GM23248 (cell line): Measurements from ENCODE around the gene NCAPG. TPM values are rescaled to one million over a fixed set of nuclear protein-coding genes. Genes with fewer than 3 reads are reported as not detected.

Source experiments
- DNase-seq: peaks from one replicate; pipeline ENCODE4 v3.0.0-alpha.2; 2015
- H2AFZ ChIP-seq: fragments of 200-600 bp; sonication (generic); 2 replicates; pipeline ENCODE4 v1.6.1; 2016; ENCODE audit warnings: antibody characterized with exemption
- H3F3A ChIP-seq: fragments of 200-600 bp; sonication (generic); 2 replicates; pipeline ENCODE4 v1.6.1; 2016; ENCODE audit warnings: mild to moderate bottlenecking, antibody characterized with exemption, mixed run types; ENCODE audit not compliant: insufficient read depth
- H3K27ac ChIP-seq: fragments of 200-600 bp; sonication (generic); 2 replicates; pipeline ENCODE4 v1.5.1; 2016; ENCODE audit warnings: mild to moderate bottlenecking
- H3K27me3 ChIP-seq: fragments of 200-600 bp; sonication (generic); replicated peaks from 2 replicates; pipeline ENCODE4 v1.6.1; 2016; ENCODE audit warnings: mild to moderate bottlenecking; ENCODE audit not compliant: insufficient read depth
- H3K36me3 ChIP-seq: fragments of 200-600 bp; sonication (generic); 2 replicates; pipeline ENCODE4 v1.6.1; 2016; ENCODE audit warnings: low read depth, mild to moderate bottlenecking
- H3K4me1 ChIP-seq: fragments of 200-600 bp; sonication (generic); 2 replicates; pipeline ENCODE4 v1.6.1; 2016; ENCODE audit warnings: mild to moderate bottlenecking; ENCODE audit not compliant: insufficient read depth
- H3K4me2 ChIP-seq: fragments of 200-600 bp; sonication (generic); one replicate; pipeline ENCODE4 v1.6.1; 2016; ENCODE audit warnings: mild to moderate bottlenecking; ENCODE audit not compliant: unreplicated experiment
- H3K4me3 ChIP-seq: fragments of 200-600 bp; sonication (generic); 2 replicates; pipeline ENCODE4 v1.5.1; 2016; ENCODE audit warnings: mild to moderate bottlenecking
- H3K79me2 ChIP-seq: fragments of 200-600 bp; sonication (generic); 2 replicates; pipeline ENCODE4 v1.6.1; 2016; ENCODE audit warnings: mild to moderate bottlenecking; ENCODE audit not compliant: insufficient read depth
- H3K9ac ChIP-seq: fragments of 200-600 bp; sonication (generic); 2 replicates; pipeline ENCODE4 v1.6.1; 2016; ENCODE audit warnings: mild to moderate bottlenecking
- H3K9me2 ChIP-seq: fragments of 200-600 bp; sonication (generic); 2 replicates; pipeline ENCODE4 v1.6.1; 2016; ENCODE audit warnings: mixed run types, mild to moderate bottlenecking, moderate library complexity; ENCODE audit not compliant: insufficient read depth
- H3K9me3 ChIP-seq: fragments of 200-600 bp; sonication (generic); one replicate; pipeline ENCODE4 v1.6.1; 2017; ENCODE audit warnings: low read depth
- H4K20me1 ChIP-seq: fragments of 200-600 bp; sonication (generic); 2 replicates; pipeline ENCODE4 v1.6.0; 2016; ENCODE audit not compliant: insufficient read depth
- EZH2 ChIP-seq: fragments of 200-600 bp; sonication (generic); IDR thresholded peaks from 2 replicates; pipeline ENCODE4 v1.6.1; 2018; ENCODE audit warnings: antibody characterized with exemption, mild to moderate bottlenecking; ENCODE audit not compliant: insufficient read depth, poor library complexity, severe bottlenecking
- EZH2phosphoT487 ChIP-seq: fragments of 200-600 bp; sonication (generic); IDR thresholded peaks from 2 replicates; pipeline ENCODE4 v1.6.1; 2018; ENCODE audit warnings: antibody characterized with exemption, moderate library complexity, mild to moderate bottlenecking, low read depth; ENCODE audit not compliant: insufficient read depth
- WGBS, 2 experiments: methylation state at CpG; one replicate each; pipeline ENCODE4 v1.1.6; 2015 to 2017; ENCODE audit warnings: low lambda C conversion rate in 2 of 2, low coverage in 1 of 2; ENCODE audit errors: missing lambda C conversion rate in 2 of 2; 5-methylcytosine and 5-hydroxymethylcytosine counted together
- in situ Hi-C: fragments of 300-500 bp; cut with MboI; formaldehyde crosslinking; loops from 2 replicates; pipeline ENCODE4 v1.15.0; 2020
- polyA plus RNA-seq: library from polyadenylated mRNA; unstranded; fragments of >200 nt; fragmentation: Nextera tagmentation; extraction: Ambion mirVana; gene quantifications from 2 replicates; pipeline ENCODE4 v1.2.1, GENCODE V29; 2016
- total RNA-seq: library from RNA; depleted of rRNA; stranded (reverse); fragments of >200 nt; shearing (Covaris generic); gene quantifications from 2 replicates; pipeline ENCODE4 v1.2.3, GENCODE V29; 2014

Gene NCAPG
- total and polyA plus RNA-seq, 2 experiments from 2014 or later = 13.1 to 15.6 TPM

DNA sequence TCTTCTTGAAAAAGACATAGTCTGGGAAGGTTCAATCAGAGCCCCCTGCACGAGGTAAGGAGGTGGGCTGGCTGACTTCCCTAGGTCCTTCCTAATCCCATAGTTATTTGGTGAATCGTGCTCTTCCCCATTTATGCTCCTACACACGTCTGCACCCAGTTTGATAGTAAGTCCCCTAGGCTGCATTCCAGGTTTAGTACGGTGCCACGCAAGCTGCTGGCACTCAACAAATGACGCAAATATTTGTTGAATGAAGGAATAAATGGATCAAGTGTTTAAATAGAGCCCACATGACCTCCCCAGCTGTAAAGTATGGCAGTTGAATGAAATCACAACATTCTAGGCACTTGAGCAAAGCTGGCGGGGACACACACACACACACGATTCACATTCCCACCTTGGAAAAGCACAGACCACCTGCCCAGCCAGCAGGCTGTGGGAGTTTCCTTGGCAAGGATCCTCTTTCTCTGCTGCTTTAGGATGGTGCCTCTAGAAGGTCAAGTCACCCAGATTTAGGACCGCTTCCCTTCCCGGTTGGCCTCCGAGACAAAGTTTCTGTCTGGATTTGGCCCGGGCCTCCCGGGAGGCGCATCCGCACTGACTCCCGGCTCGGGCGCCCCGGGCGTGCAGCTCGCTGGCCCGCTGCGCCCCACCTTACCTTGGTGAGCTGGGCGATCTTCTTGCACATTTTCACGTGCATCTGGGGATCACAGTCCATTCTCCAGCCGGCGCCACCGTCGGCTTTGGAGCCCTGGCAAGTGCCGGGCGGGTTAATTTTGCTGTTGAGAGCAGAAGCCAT, 30.1 kb upstream of the NCAPG start:
- no peak for TF ChIP-seq EZH2
- WGBS, 2 experiments = 4 to 7% methylated on average over 26 to 30 of the region's 31 CpGs
- H3K27me3 ChIP-seq = peaks cover 22% of the 10 kb centered on the region
- peak overlapping the region; percentile 80 for H2AFZ ChIP-seq
- peak overlapping the region; percentile 81 for H3K4me2 ChIP-seq
- no peaks in the 10 kb centered on the region for H4K20me1 ChIP-seq
- H3K27ac ChIP-seq = no peak overlapping the region
- peak; percentile 67 for DNase-seq
- in situ Hi-C loops = loop anchor here (10.0 kb wide), 1 partner anchor 136 kb away; no protein-coding TSS in a partner anchor
- H3K9me3 ChIP-seq = no peaks in the 10 kb centered on the region
- H3K36me3 ChIP-seq = no peaks in the 10 kb centered on the region
- H3K9ac ChIP-seq = peak overlapping the region; percentile 22; the same call in 1 of the 2 replicates
- no peaks in the 10 kb centered on the region for H3K9me2 ChIP-seq
- H3K4me3 ChIP-seq = peak overlapping the region; percentile 76
- no peaks in the 10 kb centered on the region for H3K79me2 ChIP-seq
- H3F3A ChIP-seq = no peaks in the 10 kb centered on the region
- peaks cover 5% of the 10 kb centered on the region; the same call in 1 of the 2 replicates for H3K4me1 ChIP-seq

DNA sequence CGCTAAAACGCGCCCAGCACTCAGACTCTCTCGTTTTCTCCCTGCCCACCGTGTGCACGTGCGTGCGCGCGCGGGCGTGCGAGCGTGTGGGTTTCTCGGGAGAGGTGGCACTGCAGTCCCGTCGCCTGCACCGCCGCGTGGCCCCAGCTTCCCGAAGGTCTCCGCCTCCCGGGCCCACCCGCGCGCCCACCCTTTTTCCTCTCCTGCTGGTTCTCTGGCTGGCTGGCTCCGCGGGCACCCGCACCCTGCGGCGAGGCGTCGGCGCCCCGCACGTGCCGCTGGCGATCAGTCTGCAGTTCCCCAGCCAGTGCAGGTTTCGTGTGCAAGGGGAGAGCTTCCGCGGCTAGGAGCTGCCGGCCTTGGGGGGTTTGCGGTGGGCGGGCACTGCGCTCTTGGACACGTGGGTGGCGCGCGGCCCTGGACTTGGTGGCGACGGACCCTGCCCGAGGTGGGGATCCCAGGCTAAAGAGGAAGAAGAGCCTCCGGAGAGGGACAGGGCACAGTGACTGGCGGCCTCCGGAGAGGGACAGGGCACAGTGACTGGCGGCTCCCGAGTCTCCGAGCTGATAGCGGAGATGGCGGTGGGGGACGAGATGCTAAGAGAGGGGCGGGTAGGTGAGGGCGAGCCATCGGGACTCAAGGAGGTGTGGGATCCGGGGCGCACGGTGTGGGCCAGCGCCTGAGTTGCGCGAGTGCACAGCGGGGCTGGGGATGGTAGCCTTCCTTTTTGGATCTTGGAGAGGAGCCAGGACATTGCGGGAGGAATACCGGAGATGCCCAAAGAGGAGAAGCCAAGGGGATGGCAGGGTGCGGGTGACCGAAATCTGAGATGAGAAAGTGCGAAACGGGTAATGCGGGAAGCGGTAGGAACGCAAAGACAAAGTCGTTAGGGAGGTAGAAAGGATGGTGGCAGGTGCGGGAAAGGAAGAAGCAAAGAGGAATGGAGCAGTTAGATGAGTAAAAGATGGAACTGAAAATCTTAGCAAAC, 29.2 kb upstream of the NCAPG start, which contains the start of gene FAM184B:
Gene FAM184B, minus strand, starts transcription at position 322 of the 988 bp plus-strand sequence. CDS start 322 bp downstream, outside the sequence.
- peak; percentile 42 for DNase-seq
- WGBS, 2 experiments = 2 to 5% methylated on average over 53 to 81 of the region's 82 CpGs
- peak within 1 kb of the TSS; percentile 80 for H2AFZ ChIP-seq

GRCh38 chr4:17785858-17786257, 24.9 kb upstream of the NCAPG start:
- no peaks in the 10 kb centered on the region for H3K79me2 ChIP-seq

More for the DNA sequence above, 29.2 kb upstream of the NCAPG start, which contains the start of gene FAM184B:
- Histone ChIP-seq H3K79me2 (no peaks in the 10 kb centered on the region), H3F3A (no peaks in the 10 kb centered on the region), H3K9me2 (no peaks in the 10 kb centered on the region), H3K27me3 (peaks cover 19% of the 10 kb centered on the region), H3K9me3 (no peaks in the 10 kb centered on the region), H3K9ac (peak within 1 kb of the TSS; percentile 22; the same call in 1 of the 2 replicates), H3K4me3 (peak within 1 kb of the TSS; percentile 76), H3K4me2 (peak within 1 kb of the TSS; percentile 81), H3K36me3 (no peaks in the 10 kb centered on the region), H3K27ac (no peak within 1 kb of the TSS), H4K20me1 (no peaks in the 10 kb centered on the region), H3K4me1 (peaks cover 5% of the 10 kb centered on the region; the same call in 1 of the 2 replicates)
- in situ Hi-C loops = loop anchor here (10.0 kb wide), 1 partner anchor 137 kb away; no protein-coding TSS in a partner anchor
- no peak for TF ChIP-seq EZH2
- TF ChIP-seq EZH2phosphoT487 = 0 out of 2 replicates have a peak, but pooled peaks have one; percentile 7

More at GRCh38 chr4:17785858-17786257, 24.9 kb upstream of the NCAPG start:
- Histone ChIP-seq H4K20me1 (no peaks in the 10 kb centered on the region), H3K9ac (no peak overlapping the region), H3K36me3 (no peaks in the 10 kb centered on the region), H2AFZ (no peak overlapping the region), H3K4me3 (no peak overlapping the region), H3K9me2 (no peaks in the 10 kb centered on the region), H3K27me3 (peaks cover 10% of the 10 kb centered on the region; the same call in 1 of the 2 replicates), H3K9me3 (no peaks in the 10 kb centered on the region), H3F3A (peaks cover 6% of the 10 kb centered on the region; the same call in 1 of the 2 replicates), H3K4me1 (peaks cover 13% of the 10 kb centered on the region), H3K4me2 (no peak overlapping the region), H3K27ac (no peak overlapping the region)
- DNase-seq = no peak
- in situ Hi-C loops = loop anchor here (10.0 kb wide), 1 partner anchor 141 kb away; no protein-coding TSS in a partner anchor
- WGBS, 2 experiments = 66 to 68% methylated on average over 5 of the region's 5 CpGs
- no peak for TF ChIP-seq EZH2
- no peak for TF ChIP-seq EZH2phosphoT487
